ENCODE results near the gene SPOCK3. TPM values are rescaled to one million over a fixed set of nuclear protein-coding genes. Genes with fewer than 3 reads are reported as not detected.

SPOCK3 gene
- total RNA-seq, 1 donor: not detected

DNA sequence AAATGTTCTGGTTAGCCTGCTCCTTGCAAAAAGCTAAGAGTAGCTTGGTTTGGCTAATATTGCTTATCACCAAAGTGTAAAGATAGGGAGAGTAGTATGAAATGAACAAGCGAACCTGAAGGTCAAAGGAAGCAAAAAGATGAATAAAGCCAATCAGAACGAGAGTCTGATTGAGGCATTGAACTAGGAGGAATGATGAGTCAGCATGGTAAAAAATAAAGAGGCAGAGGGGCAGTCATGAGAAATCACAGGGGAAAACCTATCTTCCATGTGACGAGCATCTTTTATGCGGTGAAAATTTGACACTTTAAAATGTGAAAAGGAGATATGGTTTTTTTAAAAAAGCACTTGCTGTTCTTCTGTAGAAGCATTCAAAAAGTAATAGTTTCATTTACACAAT, 533.7 kb downstream of the SPOCK3 start:
- no peak for DNase-seq (ENCODE audit: low read depth)
- TF ChIP-seq, protein P1, sequence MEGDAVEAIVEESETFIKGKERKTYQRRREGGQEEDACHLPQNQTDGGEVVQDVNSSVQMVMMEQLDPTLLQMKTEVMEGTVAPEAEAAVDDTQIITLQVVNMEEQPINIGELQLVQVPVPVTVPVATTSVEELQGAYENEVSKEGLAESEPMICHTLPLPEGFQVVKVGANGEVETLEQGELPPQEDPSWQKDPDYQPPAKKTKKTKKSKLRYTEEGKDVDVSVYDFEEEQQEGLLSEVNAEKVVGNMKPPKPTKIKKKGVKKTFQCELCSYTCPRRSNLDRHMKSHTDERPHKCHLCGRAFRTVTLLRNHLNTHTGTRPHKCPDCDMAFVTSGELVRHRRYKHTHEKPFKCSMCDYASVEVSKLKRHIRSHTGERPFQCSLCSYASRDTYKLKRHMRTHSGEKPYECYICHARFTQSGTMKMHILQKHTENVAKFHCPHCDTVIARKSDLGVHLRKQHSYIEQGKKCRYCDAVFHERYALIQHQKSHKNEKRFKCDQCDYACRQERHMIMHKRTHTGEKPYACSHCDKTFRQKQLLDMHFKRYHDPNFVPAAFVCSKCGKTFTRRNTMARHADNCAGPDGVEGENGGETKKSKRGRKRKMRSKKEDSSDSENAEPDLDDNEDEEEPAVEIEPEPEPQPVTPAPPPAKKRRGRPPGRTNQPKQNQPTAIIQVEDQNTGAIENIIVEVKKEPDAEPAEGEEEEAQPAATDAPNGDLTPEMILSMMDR (IDR thresholded peaks at IDR 0.05; ENCODE audit: insufficient read depth, low read depth, low read length): no peak
- H3K4me3 ChIP-seq (ENCODE audit: low read depth, low read length): no peak overlapping the region

DNA sequence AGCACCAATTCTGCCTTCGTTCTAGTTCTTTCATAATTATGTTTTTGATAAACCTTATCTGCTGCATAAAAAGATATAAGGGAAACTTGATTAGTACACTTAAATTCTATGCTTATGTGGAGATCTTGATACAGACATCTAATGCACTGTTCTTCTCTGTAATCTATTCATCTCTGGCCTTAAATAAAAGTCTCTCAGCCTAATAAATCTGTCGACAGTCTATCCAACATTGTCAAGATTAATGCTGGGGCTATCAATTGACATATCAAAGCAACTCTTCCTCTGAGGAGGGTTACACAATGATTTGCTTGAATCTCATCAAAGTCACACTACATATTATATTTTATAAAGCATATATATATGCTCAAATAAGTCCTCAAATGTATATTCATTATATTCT, 545.5 kb downstream of the SPOCK3 start:
- H3K4me3 ChIP-seq (ENCODE audit: low read depth, low read length): no peak overlapping the region
- TF ChIP-seq, protein P1 (IDR thresholded peaks at IDR 0.05; ENCODE audit: insufficient read depth, low read depth, low read length): no peak
- no peak for DNase-seq (ENCODE audit: low read depth)

DNA sequence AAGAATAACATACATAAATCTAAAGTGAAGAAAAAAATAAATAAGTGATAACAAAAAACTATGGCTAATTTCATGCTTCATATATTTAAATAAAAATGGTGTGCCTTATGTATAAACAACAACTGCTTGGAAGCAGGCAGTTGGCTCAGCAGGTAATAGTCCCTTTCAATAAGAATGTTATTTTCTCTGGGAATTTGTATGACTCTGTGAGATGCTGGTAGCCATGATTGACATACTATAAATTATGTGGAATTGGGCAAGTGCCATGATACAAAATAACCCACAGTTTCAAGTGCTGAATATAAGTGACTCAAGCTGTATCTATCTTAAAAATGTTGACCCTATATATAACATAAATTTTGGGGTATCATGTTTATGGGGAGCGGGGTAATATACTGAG, 546.5 kb downstream of the SPOCK3 start:
- H3K4me3 ChIP-seq (ENCODE audit: low read depth, low read length): no peak overlapping the region
- TF ChIP-seq, protein P1 (IDR thresholded peaks at IDR 0.05; ENCODE audit: insufficient read depth, low read depth, low read length): no peak

More for the DNA sequence above, 546.5 kb downstream of the SPOCK3 start:
- DNase-seq (ENCODE audit: low read depth): no peak

Small RNA genes within 50 kb of the gene (small RNA-seq; reads per million reads assigned to genes)
- gene RNA5SP171: not detected
